ENCODE data around the gene NPAP1.
"Not testable (repeated sequence)": the region's sequence is repeated elsewhere in the genome, so short reads cannot be mapped to it uniquely, and the experiment has no call there.

NPAP1 gene, protein sequence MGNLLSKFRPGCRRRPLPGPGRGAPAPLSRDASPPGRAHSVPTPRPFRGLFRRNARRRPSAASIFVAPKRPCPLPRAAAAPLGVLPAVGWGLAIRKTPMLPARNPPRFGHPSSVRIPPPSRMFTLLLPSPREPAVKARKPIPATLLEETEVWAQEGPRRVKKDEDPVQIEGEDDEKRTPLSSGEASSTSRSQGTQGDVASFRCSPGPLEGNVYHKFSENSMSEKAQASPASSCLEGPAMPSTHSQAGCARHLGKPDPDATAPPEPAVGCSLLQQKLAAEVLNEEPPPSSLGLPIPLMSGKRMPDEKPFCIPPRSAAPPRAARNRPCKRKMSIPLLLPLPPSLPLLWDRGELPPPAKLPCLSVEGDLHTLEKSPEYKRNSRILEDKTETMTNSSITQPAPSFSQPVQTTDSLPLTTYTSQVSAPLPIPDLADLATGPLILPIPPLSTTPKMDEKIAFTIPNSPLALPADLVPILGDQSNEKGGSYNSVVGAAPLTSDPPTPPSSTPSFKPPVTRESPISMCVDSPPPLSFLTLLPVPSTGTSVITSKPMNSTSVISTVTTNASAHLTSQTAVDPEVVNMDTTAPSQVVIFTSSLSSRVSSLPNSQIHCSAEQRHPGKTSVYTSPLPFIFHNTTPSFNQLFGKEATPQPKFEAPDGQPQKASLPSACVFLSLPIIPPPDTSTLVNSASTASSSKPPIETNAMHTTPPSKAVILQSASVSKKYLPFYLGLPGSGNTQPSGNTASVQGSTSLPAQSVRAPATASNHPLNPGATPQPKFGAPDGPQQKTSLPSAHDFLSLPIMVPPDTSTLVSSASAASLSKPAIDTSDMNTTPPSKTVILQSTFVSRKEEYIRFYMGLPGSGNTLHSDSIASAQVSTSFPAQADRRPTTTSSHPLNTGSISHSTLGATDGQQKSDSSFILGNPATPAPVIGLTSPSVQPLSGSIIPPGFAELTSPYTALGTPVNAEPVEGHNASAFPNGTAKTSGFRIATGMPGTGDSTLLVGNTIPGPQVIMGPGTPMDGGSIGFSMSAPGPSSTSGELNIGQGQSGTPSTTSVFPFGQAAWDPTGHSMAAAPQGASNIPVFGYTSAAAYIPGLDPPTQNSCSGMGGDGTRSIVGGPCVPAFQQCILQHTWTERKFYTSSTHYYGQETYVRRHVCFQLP

GRCh38 chr15:24675332-24676144, at the start of gene NPAP1:
NPAP1 (plus strand) TSS chr15:24675775; CDS start chr15:24675868, 93 bp downstream.
- no peak for DNase-seq

DNA sequence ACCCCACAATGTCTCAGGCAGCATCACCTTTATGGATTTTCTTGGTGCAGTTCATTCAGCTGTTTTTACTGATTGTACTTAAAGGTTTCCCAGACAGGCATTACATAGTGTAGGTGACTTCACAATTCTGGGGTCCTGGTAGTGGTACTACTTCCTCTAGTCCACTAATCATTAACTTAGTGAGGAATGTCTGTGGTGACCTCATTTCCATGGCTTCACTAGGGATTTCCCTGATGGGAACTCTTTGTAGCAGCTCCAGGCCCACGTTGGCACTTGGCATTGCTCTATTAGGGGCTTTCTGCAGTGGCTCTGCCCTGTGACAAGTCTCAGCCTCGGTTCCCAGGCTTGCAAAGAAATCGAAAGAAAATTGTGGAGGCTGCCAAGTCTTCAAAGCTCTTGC, 48.1 kb upstream of the NPAP1 start:
- DNase-seq, result no peak

DNA sequence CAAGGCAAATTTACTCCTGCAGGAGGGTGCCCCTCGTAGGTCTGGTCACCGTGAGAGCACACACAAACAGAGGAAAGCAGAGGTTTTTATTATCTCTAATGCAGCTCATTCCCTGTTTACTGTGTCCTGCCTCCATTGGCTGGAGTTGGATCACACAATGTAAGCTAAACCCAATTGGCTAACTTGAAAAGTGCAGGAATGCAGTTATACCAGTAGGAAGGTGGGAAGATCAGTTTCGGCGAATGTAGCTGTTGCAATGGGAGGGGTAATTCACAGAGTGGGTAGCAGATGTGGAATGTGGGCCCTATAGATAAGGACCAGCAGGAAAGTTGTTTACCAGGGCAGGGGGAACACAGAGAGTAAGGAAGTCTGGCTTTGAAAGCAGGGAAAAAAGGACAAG, 42.5 kb upstream of the NPAP1 start:
- DNase-seq, result no peak

- not testable (repeated sequence) for DNase-seq
Measured at GRCh38 chr15:24639412-24639811, 36.2 kb upstream of the NPAP1 start.

- no peak for DNase-seq
Measured at GRCh38 chr15:24645627-24646026, 29.9 kb upstream of the NPAP1 start.

- DNase-seq, result no peak
Measured at GRCh38 chr15:24659622-24660021, 16.0 kb upstream of the NPAP1 start.

DNA sequence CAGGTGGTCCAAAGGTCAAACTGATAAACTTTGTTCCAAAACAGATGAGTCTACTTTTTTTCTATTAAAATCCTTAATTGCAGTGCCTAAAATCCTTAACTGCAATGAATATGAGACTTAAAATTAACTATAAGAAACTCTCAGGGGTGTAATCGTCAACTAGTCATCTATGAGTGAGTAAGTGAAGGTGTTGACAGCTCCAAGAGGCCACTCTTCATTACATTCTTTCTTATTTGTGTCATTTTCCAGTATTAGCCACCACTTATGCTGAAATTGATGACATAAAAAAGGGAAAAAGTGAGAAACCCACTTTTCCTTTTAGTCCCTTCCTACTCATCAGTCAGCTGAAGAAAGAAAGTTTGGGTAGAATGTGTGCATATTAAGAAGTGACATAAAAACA, 12.6 kb upstream of the NPAP1 start:
- DNase-seq, result no peak

GRCh38 chr15:24676431-24676830, 856 bp downstream of the NPAP1 start:
- no peak for DNase-seq

DNA sequence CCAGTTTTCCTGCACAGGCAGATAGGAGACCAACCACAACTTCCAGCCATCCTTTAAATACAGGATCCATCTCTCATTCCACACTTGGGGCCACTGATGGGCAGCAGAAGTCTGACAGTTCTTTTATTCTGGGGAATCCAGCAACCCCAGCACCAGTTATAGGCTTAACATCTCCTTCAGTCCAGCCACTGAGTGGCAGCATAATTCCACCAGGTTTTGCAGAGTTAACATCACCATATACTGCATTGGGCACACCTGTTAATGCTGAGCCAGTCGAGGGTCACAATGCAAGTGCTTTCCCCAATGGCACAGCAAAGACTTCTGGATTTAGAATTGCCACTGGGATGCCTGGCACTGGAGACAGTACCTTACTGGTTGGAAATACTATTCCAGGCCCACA, 2.9 kb downstream of the NPAP1 start:
- DNase-seq, result no peak

GRCh38 chr15:24682002-24682401, 6.4 kb downstream of the NPAP1 start:
- DNase-seq, result no peak

- not testable (repeated sequence) for DNase-seq
Measured at GRCh38 chr15:24682905-24683304, 7.3 kb downstream of the NPAP1 start.

DNA sequence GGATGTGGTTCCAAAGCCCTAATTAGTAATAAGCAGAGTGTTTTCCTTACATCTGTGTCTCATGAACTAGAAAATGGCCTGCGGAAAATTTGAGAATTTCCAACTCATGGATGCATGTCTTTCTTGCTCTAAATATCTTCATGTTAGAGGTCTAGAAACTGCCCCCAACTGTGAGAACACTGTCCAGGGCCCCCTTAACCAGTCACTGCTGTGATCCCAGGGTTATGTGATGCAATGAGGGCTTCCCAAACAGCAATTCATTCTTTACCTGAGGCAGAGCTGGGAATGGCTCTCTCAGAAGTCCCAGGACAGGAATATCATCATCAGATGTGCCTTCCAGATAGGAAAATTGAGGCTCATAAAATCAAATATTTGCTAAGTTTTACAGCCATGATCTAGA, 8.2 kb downstream of the NPAP1 start:
- DNase-seq, result no peak

DNA sequence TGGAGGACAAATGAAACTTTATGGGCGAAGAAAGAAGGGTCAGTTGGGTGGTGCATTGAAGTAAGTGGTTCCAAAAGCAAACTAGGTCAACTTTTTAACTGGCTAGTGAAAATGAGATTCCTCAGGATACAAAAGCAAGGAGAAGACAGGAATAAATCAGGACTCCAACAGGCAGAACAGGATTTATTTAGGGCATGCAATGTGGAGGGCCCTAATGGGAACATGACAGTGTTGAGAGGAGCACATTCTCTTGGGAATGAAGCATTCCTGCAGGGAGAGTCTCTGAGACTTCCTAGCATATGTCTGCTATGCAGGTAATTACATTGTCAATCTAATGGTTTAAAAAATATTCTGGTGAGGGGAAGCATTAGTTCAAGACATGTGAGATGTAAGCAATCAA, 8.7 kb downstream of the NPAP1 start:
- DNase-seq, result no peak

DNA sequence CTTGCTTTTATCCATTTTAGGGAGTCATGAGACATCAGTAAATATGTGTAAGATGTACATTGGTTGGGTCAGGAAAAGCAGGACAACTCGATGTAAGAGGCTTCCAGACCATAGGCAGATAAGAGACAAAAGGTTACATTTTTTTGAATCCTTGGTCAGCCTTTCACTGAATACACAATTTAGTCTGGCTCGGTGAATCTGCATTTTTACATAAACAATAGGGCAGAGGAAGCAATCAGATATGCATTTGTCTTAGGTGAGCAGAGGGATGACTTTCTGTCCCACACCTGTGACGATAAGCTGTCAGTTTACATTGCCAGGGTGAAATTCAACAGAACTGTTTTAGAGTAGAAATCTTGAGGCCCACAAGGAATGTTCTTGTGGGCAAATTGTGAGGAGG, 20.6 kb downstream of the NPAP1 start:
- DNase-seq, result no peak

DNA sequence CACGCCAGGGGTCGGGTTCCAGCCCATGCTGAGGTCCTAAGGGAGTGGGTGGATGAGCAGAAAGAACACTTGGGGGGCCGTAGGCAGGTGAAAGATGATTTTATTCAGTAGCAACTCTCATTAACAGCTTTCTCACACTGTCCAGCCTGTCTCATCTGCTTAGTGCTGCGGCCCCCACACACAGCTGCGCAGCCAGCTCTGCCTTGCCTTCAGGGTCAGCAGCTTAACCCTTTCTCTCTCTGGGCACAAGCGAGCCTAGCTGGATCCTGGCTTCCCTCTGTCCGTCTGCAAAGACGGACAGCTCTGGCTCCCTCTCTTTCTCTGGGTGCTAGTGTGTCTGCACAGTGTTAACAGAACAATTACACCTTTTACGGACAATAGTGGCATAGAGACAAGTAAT, 21.3 kb downstream of the NPAP1 start:
- no peak for DNase-seq

- DNase-seq, result no peak
Measured at GRCh38 chr15:24718289-24719082, 42.9 kb downstream of the NPAP1 start.

DNA sequence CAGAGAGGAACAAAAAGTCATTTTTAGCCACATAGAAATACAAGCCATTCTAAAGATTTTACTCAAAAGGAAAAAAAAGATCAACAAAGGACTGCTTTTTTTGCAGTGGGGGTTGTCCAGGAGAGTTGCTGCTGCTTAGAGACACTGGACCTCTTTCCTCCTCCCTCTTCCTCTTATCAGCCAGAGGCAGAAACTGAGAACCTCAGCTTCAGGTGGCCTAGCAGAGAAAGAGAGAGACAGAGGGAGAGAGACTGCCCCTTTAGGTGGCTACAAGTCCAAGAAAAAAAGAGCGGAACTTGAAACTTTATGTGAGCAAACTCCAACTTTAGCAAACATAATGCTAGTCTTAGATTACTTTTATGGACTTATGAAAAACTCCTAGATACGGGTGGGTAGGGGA, 54.2 kb downstream of the NPAP1 start:
- no peak for DNase-seq
